HCEC 1CT (cell line): ENCODE data around the gene CSMD2.

Experiments used
- DNase-seq: peaks from one replicate; pipeline ENCODE4 v3.0.0-alpha.2; 2017

Gene CSMD2

GRCh38 chr1:33573661-33574060 lies 591.4 kb downstream of the CSMD2 start:
- DNase-seq, result no peak

- DNase-seq, result no peak
These were observed 592.6 kb downstream of the CSMD2 start for GRCh38 chr1:33572387-33572786.

- no peak for DNase-seq
These were observed 595.7 kb downstream of the CSMD2 start for GRCh38 chr1:33569331-33569730.

GRCh38 chr1:33563699-33564098 lies 601.3 kb downstream of the CSMD2 start:
- DNase-seq, result no peak

- DNase-seq, result no peak
These were observed 602.5 kb downstream of the CSMD2 start for GRCh38 chr1:33562563-33562962.

- no peak for DNase-seq
These were observed 603.5 kb downstream of the CSMD2 start for GRCh38 chr1:33561576-33561975.

- peak; percentile 4 for DNase-seq
These were observed 604.4 kb downstream of the CSMD2 start for GRCh38 chr1:33560680-33561079.

- no peak for DNase-seq
These were observed 616.3 kb downstream of the CSMD2 start for GRCh38 chr1:33548721-33549120.

- DNase-seq, result no peak
These were observed 616.7 kb downstream of the CSMD2 start for GRCh38 chr1:33548319-33548718.

GRCh38 chr1:33547576-33547975 lies 617.5 kb downstream of the CSMD2 start:
- DNase-seq, result no peak

GRCh38 chr1:33541966-33542365 lies 623.1 kb downstream of the CSMD2 start:
- no peak for DNase-seq

GRCh38 chr1:33537885-33538284 lies 627.1 kb downstream of the CSMD2 start:
- DNase-seq, result no peak

GRCh38 chr1:33535334-33535733 lies 629.7 kb downstream of the CSMD2 start:
- DNase-seq, result no peak

- DNase-seq, result no peak
These were observed 632.1 kb downstream of the CSMD2 start for GRCh38 chr1:33532936-33533335.

- no peak for DNase-seq
These were observed 632.8 kb downstream of the CSMD2 start for GRCh38 chr1:33532250-33532649.

- no peak for DNase-seq
These were observed 635.1 kb downstream of the CSMD2 start for GRCh38 chr1:33529957-33530356.

GRCh38 chr1:33527934-33528333 lies 637.1 kb downstream of the CSMD2 start:
- no peak for DNase-seq

GRCh38 chr1:33524586-33524985 lies 640.4 kb downstream of the CSMD2 start:
- no peak for DNase-seq

GRCh38 chr1:33519240-33519884 lies 645.7 kb downstream of the CSMD2 start:
- DNase-seq, result no peak

GRCh38 chr1:33517596-33518250 lies 647.3 kb downstream of the CSMD2 start:
- peak; percentile 28 for DNase-seq

- DNase-seq, result peak; percentile 10
These were observed 648.0 kb downstream of the CSMD2 start for GRCh38 chr1:33516891-33517567.

GRCh38 chr1:33516428-33516827 lies 648.6 kb downstream of the CSMD2 start:
- no peak for DNase-seq

- DNase-seq, result no peak
These were observed 649.4 kb downstream of the CSMD2 start for GRCh38 chr1:33515607-33516006.

GRCh38 chr1:33515112-33515511 lies 649.9 kb downstream of the CSMD2 start:
- no peak for DNase-seq
